Common myeloid progenitor, CD34-positive (primary cell): ENCODE measurements around the gene S100A7A.
"Not testable (repeated sequence)": the region's sequence is repeated elsewhere in the genome, so short reads cannot be mapped to it uniquely, and the experiment has no call there.

ENCODE experiments used
- CTCF ChIA-PET: fragments of 350-600 bp; sonication (Branson Sonifier 250); formaldehyde crosslinking; loops from one replicate; lab custom pipeline; 2021; ENCODE audit warnings: antibody characterized with exemption; lab: Charles Lee
- POLR2A ChIA-PET: fragments of 350-600 bp; sonication (Branson Sonifier 250); formaldehyde crosslinking; loops from one replicate; lab custom pipeline; 2021; ENCODE audit warnings: antibody characterized with exemption; lab: Charles Lee
- DNase-seq, 3 donors: peaks; one replicate each; pipeline versions ENCODE4 v3.0.0 to v3.0.0-alpha.2; 2013
- H3K27ac ChIP-seq, 2 experiments: 1 replicate in 1 of 2; 2 replicates in 1 of 2; pipeline ENCODE4 v1.7.0; 2013; ENCODE audit warnings: inconsistent platforms in 2 of 2, low read length in 2 of 2, mild to moderate bottlenecking in 2 of 2, low read depth in 1 of 2, moderate library complexity in 1 of 2; ENCODE audit not compliant: severe bottlenecking in 2 of 2, insufficient read depth in 1 of 2, poor library complexity in 1 of 2
- H3K27me3 ChIP-seq, 5 experiments: replicated peaks in 2 of 5; 1 replicate in 3 of 5; 2 replicates in 2 of 5; pipeline versions ENCODE4 v1.6.1 to v1.7.0; 2013; ENCODE audit warnings: low read length in 4 of 5, mild to moderate bottlenecking in 2 of 5, moderate library complexity in 2 of 5, inconsistent platforms in 1 of 5; ENCODE audit not compliant: insufficient read depth in 5 of 5, control insufficient read depth in 4 of 5
- H3K36me3 ChIP-seq, 4 experiments: 1 replicate in 2 of 4; 2 replicates in 2 of 4; pipeline versions ENCODE4 v1.6.1 to v1.7.0; 2013; ENCODE audit warnings: low read length in 3 of 4, control low read depth in 1 of 4, mild to moderate bottlenecking in 1 of 4; ENCODE audit not compliant: control insufficient read depth in 4 of 4, insufficient read depth in 4 of 4
- H3K4me1 ChIP-seq, 4 experiments: 1 replicate in 3 of 4; 2 replicates in 1 of 4; pipeline versions ENCODE4 v1.6.1 to v1.7.1; 2013; ENCODE audit warnings: low read length in 3 of 4, mild to moderate bottlenecking in 3 of 4, control low read depth in 1 of 4, inconsistent platforms in 1 of 4, moderate library complexity in 1 of 4; ENCODE audit not compliant: control insufficient read depth in 4 of 4, insufficient read depth in 4 of 4; ENCODE audit errors: control extremely low read depth in 1 of 4
- H3K4me3 ChIP-seq, 7 experiments: 1 replicate in 4 of 7; 2 replicates in 3 of 7; pipeline versions ENCODE4 v1.5.1 to v1.7.0; 2013; ENCODE audit warnings: mild to moderate bottlenecking in 7 of 7, low read length in 6 of 7, moderate library complexity in 6 of 7, inconsistent platforms in 2 of 7, low read depth in 2 of 7, control low read depth in 1 of 7; ENCODE audit not compliant: insufficient read depth in 4 of 7, control insufficient read depth in 1 of 7; ENCODE audit errors: extremely low read depth in 1 of 7
- H3K9me3 ChIP-seq, 5 experiments: 1 replicate in 4 of 5; 2 replicates in 1 of 5; pipeline versions ENCODE4 v1.6.1 to v1.7.1; 2013; ENCODE audit warnings: low read length in 4 of 5, mild to moderate bottlenecking in 2 of 5, inconsistent platforms in 1 of 5, low read depth in 1 of 5, moderate library complexity in 1 of 5; ENCODE audit not compliant: control insufficient read depth in 4 of 5, insufficient read depth in 2 of 5; ENCODE audit errors: control extremely low read depth in 1 of 5
- WGBS: methylation state at CpG from one replicate; pipeline ENCODE4 v1.1.5; 2013; ENCODE audit not compliant: insufficient coverage; 5-methylcytosine and 5-hydroxymethylcytosine counted together

Gene S100A7A

GRCh38 chr1:153462741-153463140 is 46.4 kb downstream of the S100A7A start:
- H3K36me3 ChIP-seq, H3K4me3 ChIP-seq, CTCF ChIA-PET, H3K4me1 ChIP-seq, DNase-seq, H3K27ac ChIP-seq, POLR2A ChIA-PET, H3K27me3 ChIP-seq, H3K9me3 ChIP-seq: not testable (repeated sequence)

DNA sequence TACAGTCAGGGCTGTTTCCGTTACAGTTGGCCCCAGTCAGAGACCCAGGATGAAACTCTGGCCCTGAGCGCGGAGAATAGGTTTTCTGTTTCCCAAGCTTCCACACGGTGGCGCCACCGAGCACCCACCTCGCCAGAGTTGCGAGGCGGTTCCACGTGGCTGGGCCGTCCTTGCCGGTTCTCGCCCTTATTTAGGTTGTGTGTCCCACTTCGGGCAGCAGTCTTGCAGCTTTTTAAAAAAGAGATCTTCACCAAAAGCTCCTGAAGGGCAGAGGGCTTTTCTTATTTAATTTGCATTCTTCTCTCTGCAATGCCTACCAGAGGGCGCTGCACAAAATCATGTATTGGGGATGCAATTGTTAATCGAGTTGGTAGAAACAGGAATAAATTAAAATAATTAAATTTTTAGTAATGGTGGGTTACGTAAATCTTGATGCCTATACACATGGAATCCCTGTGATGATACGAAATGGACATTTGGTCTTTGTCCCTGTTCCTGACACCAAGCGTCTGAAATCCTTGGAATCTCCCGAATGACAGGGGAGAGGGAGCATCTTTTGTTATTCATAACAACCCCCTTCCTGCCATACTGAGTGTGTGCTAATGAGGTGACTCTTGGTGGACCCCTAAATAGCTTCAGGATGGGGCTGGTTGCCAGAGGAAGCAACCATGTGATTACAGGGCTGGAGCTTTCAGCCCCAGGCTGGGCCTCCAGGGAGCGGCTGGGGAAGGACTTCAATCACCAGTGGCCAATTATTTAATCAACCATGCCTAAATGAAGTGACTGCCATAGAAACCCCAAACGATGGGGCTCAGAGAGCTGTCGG is 49.7 kb downstream of the S100A7A start:
- peaks cover 0 to 3% (median 2%) of the 10 kb centered on the region in 5 experiments for H3K9me3 ChIP-seq
- WGBS, result 9% methylated on average over 16 of the region's 23 CpGs
- H3K4me1 ChIP-seq, result peaks cover 0 to 3% (median 0%) of the 10 kb centered on the region in 4 experiments
- POLR2A ChIA-PET, result no interaction called here
- H3K27ac ChIP-seq, result no peak overlapping the region
- peak; percentile 40 to 67 (median 63) for DNase-seq
- no peak overlapping the region for H3K4me3 ChIP-seq
- CTCF ChIA-PET, result interaction anchor here (0.7 to 2.6 kb wide), 13 partner anchors 9 to 148 kb away, joined by 3 to 14 read pairs (median 5); partner anchors contain the start of gene S100A9
- H3K36me3 ChIP-seq, result no peaks in the 10 kb centered on the region
- H3K27me3 ChIP-seq, result peaks cover 0 to 8% (median 0%) of the 10 kb centered on the region in 5 experiments

- Histone ChIP-seq H3K36me3 (no peaks in the 10 kb centered on the region), H3K4me1 (peaks cover 0 to 3% (median 0%) of the 10 kb centered on the region in 4 experiments), H3K27ac (no peak overlapping the region), H3K4me3 (no peak overlapping the region), H3K9me3 (peaks cover 0 to 10% (median 7%) of the 10 kb centered on the region in 5 experiments), H3K27me3 (peaks cover 0 to 6% (median 0%) of the 10 kb centered on the region in 5 experiments)
- ChIA-PET POLR2A (no interaction called here), CTCF (interaction anchor here (1.1 to 2.6 kb wide), 7 partner anchors 8 to 149 kb away, joined by 3 to 14 read pairs (median 5); partner anchors contain the start of gene S100A9)
- DNase-seq, result no peak
- WGBS, result 87% methylated on average over 3 of the region's 5 CpGs
Observed at GRCh38 chr1:153466908-153467307, 50.6 kb downstream of the S100A7A start.

DNA sequence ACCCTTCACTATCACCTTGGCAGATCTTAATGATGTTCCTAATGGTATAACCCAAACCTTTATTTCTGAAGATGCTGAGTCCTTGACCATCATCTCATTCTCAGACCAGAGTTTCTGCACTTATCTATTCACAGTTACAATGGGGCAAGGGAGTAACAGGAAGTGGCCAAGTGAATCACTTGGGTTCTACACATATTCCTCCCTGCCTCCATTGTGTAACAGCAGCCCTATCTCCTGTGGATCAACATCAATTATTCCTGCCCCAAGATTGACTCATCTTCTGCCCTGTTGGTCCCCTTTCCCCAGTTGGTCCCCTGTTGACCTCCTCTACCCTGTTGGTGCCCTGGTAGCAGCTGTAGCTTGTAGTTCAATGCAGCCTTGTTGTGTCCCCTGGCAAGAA is 54.4 kb downstream of the S100A7A start:
- H3K9me3 ChIP-seq, result peaks cover 0 to 28% (median 13%) of the 10 kb centered on the region in 5 experiments
- POLR2A ChIA-PET, result no interaction called here
- no peaks in the 10 kb centered on the region for H3K36me3 ChIP-seq
- H3K4me3 ChIP-seq, result no peak overlapping the region
- DNase-seq, result no peak
- peaks cover 0 to 3% (median 0%) of the 10 kb centered on the region in 4 experiments for H3K4me1 ChIP-seq
- peaks cover 0 to 2% (median 0%) of the 10 kb centered on the region in 5 experiments for H3K27me3 ChIP-seq
- CTCF ChIA-PET, result interaction anchor here (3.3 kb wide), 1 partner anchor 24 kb away, joined by 16 read pairs; no protein-coding TSS in a partner anchor
- H3K27ac ChIP-seq, result no peak overlapping the region
